CD1c-positive myeloid dendritic cell (primary cell): Measurements from ENCODE around the gene CFAP45.

Source experiments
- DNase-seq: peaks from one replicate; pipeline ENCODE4 v3.0.0-alpha.2; 2016; ENCODE audit errors: extremely low spot score

The CFAP45 gene

DNA sequence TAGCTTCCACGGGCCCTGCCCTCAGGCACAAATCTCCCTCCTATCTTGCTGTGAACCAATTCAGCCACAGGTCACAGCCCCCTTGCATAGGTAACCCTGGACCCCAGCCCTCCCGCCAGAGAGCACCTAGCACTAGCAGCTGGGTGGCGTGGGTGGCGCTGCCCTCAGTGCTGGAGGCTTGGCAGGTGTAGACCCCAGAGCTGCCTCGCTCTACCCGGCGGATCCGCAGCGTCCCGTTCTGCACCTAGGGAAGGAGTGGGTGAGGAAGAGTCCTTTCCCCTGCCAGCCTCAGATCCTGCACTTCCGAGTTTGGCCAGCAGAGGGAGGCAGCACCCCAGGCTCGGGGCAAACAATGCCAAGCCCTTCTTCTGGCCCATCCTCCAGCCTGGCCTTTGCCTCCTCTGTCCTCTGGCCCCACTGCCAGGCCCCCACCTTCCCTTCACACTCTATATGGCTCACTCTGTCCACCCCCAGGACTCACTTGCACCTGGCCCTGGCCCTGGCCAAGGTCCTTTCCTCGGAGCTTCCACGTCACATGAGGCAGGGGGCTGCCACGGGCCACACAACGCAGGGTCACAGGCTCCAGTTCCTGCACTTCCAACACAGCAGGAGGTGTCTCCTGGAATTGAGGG, 36.4 kb upstream of the CFAP45 start:
- DNase-seq, result peak; percentile 84

GRCh38 chr1:159935719-159936272, 35.8 kb upstream of the CFAP45 start:
- DNase-seq, result peak; percentile 83

DNA sequence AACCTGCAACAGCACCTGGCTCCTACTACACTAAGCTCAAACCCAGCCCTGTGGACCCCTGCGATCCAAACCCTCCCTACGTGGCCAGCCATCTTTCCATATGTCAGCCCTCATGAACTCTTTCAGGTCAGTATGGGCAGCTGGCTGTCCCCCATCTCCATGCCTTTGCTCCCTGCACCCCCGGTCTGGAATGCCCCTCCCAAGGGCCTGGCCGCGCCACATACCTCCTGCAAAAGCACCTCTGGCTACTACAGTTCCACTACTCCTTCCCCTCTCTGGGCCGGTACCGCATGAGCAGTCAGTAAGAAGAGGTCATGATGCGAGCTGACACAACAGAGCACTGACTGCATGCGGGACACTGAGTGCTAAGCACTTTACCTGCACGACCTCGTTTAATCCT, 35.3 kb upstream of the CFAP45 start:
- DNase-seq, result no peak

DNA sequence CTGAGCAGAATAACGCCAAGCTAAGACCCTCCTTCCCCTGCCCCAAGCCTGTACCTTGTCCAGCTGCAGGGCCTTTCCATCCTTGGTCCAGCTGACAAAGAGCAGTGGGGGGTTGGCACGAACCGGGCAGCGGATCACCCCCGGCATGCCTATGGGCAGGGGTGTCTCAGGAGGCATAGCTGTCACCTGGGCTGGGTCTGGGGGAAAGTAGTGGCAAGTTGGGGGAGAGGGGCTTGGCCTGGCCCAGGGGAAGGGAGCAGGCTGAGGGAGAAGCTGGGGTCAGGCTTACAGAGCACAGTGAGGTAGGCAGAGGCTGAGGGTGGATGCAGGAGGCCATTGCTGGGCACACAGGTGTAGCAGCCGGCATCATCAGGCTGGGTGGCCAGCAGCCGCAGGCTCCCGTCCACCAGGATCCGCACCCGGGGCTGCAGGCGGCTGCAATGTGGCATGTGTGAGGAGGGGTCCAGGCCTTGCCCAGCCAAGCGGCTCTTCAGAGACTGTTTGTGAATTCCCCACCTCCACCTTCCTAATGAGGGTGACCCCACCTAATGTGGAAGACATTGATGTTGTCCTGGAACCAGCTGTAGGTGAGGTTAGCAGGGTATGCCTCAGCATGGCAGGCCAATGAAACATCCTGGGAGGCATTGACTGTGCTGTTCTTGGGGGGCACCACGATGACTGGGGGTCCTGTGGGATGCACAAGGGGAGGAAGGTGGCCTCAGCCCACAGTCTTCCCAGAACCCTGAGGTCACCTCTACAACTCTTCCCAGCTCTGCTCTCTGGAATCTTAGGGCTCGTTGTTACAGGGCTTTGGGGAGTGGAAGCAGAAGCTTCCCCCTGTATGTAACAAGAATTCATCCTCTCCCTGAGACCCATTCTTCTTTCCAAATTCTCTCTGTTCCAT, 34.4 kb upstream of the CFAP45 start:
- no peak for DNase-seq

- no peak for DNase-seq
These were observed 33.4 kb upstream of the CFAP45 start for GRCh38 chr1:159933347-159933746.

GRCh38 chr1:159932296-159933285, 32.6 kb upstream of the CFAP45 start:
- DNase-seq, result no peak

- DNase-seq, result no peak
These were observed 31.8 kb upstream of the CFAP45 start for GRCh38 chr1:159931795-159932173.

GRCh38 chr1:159931101-159931794, 31.3 kb upstream of the CFAP45 start:
- no peak for DNase-seq

- no peak for DNase-seq
These were observed 30.7 kb upstream of the CFAP45 start for GRCh38 chr1:159930634-159931033.

DNA sequence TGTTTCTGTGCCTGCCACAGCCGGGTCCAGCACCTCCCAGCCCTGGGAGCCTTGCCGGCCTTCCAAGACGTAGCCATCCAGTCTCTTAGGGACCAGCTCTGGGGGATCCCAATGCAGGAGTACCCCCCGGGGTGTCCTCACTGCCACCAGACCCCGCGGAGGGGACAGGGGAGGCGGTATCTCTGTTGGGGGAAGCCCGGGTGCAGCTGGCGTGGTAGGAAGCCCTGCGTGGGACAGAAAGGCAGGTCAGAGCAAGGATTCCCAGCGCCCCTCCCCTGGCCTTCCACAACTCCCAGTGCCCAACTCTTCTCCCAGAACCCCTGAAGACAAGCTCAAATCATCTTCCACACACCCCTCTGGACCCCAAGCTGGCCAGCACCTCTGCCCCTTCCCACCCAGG, 30.3 kb upstream of the CFAP45 start:
- DNase-seq, result no peak

GRCh38 chr1:159929155-159930051, 29.4 kb upstream of the CFAP45 start:
- no peak for DNase-seq

GRCh38 chr1:159928491-159929050, 28.6 kb upstream of the CFAP45 start:
- no peak for DNase-seq

DNA sequence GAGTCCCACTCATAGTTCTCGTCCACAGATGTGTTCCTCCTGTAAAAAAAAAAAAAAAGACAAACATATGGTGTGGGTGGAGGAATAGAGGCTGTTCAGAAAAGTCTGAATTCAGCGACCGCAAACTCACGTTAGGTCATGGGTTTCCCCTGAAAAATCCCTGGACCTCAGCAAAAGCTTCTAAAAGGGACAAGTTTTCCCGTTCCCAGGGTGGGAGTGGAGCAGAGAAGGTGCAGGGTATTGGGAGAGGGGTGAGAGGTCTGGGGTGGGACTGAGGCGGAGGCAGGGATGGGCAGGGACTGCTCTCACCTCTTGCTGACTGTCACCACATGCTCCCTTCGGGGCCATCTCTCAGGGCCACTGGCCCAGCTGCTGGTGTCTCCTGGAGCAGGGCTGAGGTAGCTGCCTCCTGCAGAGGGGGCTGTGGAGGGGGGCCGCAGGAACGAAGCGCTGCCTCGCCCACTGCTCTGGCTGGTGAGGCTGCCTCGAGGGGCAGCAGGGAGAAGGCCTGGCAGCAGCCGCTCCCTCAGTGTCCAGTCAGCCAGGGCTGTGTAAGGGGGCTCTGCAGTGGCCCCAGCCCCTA, 28.0 kb upstream of the CFAP45 start:
- no peak for DNase-seq

DNA sequence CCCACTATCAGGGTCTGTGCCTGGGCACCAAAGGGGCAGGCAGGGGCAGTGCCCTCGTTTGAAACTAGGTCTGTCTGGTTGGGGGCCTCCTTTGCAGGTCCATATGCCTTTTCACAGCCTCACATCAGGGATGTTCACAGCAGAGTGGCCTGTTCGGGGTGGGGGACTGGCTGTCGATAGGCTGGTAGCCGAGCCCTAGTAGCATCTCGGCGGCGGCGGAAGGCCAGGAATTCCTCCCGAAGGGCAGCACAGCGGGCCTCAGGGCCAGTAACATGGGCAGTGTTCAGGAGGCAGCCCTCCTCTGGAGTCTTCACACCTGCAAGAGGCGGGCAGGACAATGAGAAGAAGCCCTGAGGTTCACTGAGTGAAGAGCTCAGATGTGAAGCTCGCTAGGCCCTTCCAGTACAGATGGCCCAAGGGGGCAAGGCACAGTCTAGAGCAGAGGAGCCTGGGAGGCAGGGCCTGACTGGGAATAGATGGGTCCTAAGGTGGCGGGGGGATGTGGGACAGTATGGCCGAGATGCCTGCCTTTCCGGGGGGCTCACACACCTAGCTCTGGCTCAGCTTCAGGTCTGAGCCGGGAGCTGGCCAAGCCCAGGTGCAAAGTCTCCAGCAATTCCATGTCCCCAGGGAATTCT, 27.4 kb upstream of the CFAP45 start:
- DNase-seq, result no peak

- no peak for DNase-seq
These were observed 25.7 kb upstream of the CFAP45 start for GRCh38 chr1:159925719-159926078.

- DNase-seq, result peak; percentile 89
These were observed 25.1 kb upstream of the CFAP45 start, which contains the start of gene TAGLN2 for GRCh38 chr1:159924791-159925718. TSS of gene TAGLN2 (minus strand) at chr1:159925507. CDS start at chr1:159920509, 4,998 bp downstream.

DNA sequence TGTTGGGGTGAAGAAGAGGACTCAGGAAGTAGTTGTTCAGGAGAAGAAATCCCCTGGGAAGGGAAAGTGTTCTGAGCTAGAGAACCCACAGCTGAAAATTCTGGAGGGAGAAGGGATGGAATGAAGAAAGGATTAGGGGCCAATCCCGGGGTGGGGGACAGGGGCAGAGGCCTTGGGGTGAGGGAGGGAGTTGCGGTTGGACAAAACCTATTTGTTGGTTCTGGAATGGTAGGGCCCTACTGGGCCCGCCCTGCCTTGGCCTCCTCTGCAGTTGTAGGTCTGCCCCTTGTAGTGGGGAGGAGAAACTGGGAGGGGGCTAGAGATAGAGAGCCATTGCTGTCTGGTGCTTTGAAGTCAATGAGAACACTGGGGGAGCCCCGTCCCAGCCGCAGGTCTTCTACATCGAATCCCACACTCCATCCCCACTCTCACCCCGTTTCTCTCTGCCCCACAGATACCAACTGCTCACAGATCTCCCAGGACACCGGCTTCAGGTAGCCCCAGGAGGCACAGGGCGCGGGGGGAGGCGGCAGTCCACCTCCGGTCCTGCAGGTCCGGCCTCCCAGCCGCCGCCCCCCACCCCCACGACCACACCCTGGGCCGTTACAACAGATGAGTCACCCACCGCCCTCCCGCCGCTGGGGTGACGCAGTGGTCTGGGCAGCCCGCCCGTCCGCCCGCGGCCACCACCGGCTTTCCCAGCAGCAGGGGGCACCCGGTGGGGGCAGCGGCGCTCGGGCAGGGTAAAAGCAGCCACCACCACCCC, 24.2 kb upstream of the CFAP45 start:
- DNase-seq, result peak; percentile 90
